ENCODE results near the gene CGNL1.

GRCh38 chr15:57427367-57427821 lies 51.1 kb downstream of the CGNL1 start:
- TF ChIP-seq CTCF (IDR thresholded peaks at IDR 0.05; ENCODE audit: low read depth, low read length), result no peak
- TF ChIP-seq EZH2phosphoT487 (IDR thresholded peaks at IDR 0.05; ENCODE audit: low read depth), result no peak

Data from OCI-LY3 (cell line).